GM13977 (cell line): Measurements from ENCODE around the gene GABRB1.

Experiments
- DNase-seq: peaks from one replicate; pipeline ENCODE4 v3.0.0; 2012; ENCODE audit warnings: low spot score
- CTCF ChIP-seq: IDR thresholded peaks from 2 replicates; pipeline ENCODE4 v1.5.1; 2012; ENCODE audit warnings: mild to moderate bottlenecking, control low read depth; ENCODE audit not compliant: insufficient read depth; ENCODE audit errors: extremely low read depth, missing control alignments
- in situ Hi-C: fragments of 300-500 bp; cut with MboI; formaldehyde crosslinking; loops from one replicate; pipeline ENCODE4 v1.12.0; 2022; ENCODE audit warnings: low sequenced_read_pairs, low pct_unique_long_range_greater_than_20kb, mixed read lengths, inconsistent platforms; ENCODE audit not compliant: unreplicated experiment

The GABRB1 gene

DNA sequence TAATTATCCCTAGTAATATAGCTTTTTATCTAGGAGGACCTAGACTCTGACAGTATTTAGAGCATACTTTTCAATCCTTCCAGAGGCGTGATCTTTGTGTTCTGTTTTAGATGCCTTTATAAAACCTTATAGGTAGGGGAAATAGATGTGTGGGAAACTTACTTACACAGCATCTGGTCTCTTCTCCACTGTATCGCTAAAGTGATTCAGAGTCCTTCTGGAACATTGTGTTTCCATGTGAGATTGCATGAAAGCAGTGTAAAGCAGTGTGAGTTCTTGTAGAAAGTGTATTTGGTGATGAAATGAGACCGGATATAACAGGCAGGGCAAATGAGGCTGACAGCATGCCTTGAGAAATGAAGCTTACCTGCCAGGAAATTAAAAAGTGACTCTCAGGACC lies 9.5 kb downstream of the GABRB1 start:
- in situ Hi-C loops, result no loop called here
- TF ChIP-seq CTCF, result no peak
- DNase-seq, result no peak

GRCh38 chr4:47043821-47044220 lies 12.5 kb downstream of the GABRB1 start:
- no peak for DNase-seq
- TF ChIP-seq CTCF, result no peak
- in situ Hi-C loops, result no loop called here

GRCh38 chr4:47045261-47045660 lies 13.9 kb downstream of the GABRB1 start:
- in situ Hi-C loops, result no loop called here
- DNase-seq, result no peak

GRCh38 chr4:47049347-47049746 lies 18.0 kb downstream of the GABRB1 start:
- in situ Hi-C loops, result no loop called here
- TF ChIP-seq CTCF, result no peak
- DNase-seq, result no peak

More at GRCh38 chr4:47045261-47045660, 13.9 kb downstream of the GABRB1 start:
- TF ChIP-seq CTCF, result no peak

DNA sequence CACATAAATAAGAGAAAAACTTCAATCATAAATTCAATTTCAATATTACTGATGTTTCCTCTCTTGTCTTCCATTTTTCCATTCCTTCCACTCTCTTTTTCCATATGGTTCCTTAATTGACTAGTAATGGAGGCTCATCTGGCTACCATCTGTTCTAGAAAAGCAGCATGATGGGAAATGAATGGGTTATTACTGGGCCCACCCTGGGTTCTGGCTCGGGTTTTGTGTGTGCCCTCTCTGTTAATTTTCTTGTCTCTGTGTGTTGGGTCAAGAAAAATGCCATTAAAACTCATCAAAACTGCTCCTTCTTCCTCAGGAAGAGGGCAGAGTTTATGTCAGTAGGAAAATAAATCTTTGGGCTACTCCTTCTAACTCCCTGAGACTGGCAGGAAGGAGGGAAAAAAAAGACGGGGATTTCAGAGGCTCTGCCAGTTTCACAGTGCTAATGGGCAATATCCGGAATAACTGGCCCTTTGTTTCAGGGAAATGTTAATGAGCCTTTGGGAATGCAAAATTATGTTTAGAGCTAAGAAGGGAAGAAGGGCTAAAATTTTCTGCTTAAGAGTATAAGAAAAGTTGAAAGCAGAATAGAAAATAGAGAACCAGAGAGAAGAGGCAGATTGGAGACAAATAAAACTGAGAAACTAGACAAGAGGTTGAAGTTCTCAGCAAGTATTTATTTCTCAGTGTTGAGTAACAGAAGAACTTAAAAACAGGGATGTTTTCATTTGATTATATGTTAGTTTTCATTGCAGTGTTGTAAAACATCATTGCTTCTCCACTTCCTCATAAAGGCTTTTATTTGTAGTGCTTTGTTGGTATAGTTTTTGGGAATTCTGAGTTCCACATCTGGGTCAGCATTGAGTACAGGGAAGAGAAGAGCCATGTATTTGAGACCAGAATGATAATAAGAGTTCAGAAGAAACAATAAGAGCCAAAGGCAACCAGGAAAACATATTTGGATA lies 19.7 kb downstream of the GABRB1 start:
- in situ Hi-C loops, result no loop called here
- no peak for TF ChIP-seq CTCF
- DNase-seq, result no peak

GRCh38 chr4:47053485-47053884 lies 22.1 kb downstream of the GABRB1 start:
- in situ Hi-C loops, result no loop called here
- TF ChIP-seq CTCF, result no peak
- no peak for DNase-seq

- no peak for DNase-seq
- TF ChIP-seq CTCF, result no peak
- in situ Hi-C loops, result no loop called here
Measured at GRCh38 chr4:47054130-47054529, 22.8 kb downstream of the GABRB1 start.
